DLD1 (cell line): ENCODE data around the gene MED7.

Source experiments
- in situ Hi-C: cut with HindIII; loops from 2 replicates; pipeline ENCODE4 v1.10.0; 2017; ENCODE audit warnings: low sequenced_read_pairs

MED7 gene

GRCh38 chr5:157164521-157164920 is 21.9 kb upstream of the MED7 start:
- in situ Hi-C loops = no loop called here

DNA sequence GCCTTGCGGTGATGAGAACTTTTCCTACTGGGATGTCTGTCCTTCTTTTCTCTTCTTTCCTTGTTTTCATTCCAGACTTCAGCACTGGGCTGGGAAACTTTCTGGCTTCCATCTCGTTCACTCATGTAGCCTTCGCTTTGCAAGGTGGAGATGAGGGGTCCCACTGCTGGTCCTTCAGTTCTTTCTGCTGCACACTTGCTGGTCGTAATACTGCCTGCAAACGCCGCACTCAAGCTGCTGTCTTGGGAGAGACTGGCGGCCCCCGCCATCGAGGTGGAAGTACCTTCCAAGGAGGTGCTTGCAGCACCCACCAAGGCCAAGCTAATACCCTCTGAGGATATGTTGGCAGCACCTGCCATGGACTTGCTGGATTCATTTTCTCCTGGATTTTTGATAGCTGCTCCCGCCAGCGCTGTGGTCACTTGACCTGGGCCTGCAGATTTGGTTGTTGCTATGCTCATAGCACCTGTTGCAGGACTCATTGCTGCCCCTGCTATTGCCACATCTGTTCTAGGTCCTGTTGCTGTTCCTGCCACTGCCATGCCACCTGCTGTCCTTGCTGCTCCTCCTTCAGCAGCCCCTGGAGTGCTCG is 20.4 kb upstream of the MED7 start:
- in situ Hi-C loops = no loop called here

DNA sequence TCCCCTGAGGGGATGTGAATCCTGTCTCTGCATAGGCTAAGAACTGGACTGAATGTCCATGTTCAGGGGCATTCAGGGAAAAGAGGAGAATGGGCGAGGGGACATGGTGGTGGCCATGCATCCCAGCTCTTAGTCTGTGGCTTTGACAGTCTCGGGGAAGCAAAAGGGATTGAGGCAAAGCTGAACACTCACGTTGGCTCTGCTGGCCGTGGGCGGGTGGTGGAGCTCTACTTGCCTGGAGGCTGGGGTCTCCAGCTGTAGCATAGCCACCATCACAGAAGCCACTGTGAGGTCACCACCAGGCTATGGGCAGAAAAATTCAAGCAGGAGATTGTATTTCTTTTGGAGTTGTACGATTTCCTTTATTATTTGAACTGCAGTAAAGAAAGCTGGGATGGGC is 19.3 kb upstream of the MED7 start:
- in situ Hi-C loops = no loop called here

DNA sequence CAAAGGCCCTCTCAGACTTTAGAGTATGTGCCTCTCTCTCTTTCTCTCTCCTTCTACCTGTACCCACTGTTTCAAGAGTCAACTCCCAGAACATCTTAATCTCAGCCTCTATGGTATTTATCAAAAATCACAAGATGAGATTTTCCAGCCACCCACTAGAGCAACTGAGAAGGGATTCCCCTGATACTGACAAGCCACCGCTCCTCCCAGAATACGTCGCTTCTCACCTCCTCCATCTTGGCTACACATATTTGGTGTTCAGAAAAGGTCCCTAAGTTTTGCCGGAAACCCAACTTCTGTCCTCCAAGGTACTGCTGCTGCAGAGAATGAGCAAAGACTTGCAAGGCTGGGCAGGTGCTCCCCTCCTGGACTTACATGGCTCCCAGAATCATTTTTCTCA is 17.3 kb upstream of the MED7 start:
- in situ Hi-C loops = no loop called here

- in situ Hi-C loops = no loop called here
These were observed 16.6 kb upstream of the MED7 start for GRCh38 chr5:157159209-157159751.

DNA sequence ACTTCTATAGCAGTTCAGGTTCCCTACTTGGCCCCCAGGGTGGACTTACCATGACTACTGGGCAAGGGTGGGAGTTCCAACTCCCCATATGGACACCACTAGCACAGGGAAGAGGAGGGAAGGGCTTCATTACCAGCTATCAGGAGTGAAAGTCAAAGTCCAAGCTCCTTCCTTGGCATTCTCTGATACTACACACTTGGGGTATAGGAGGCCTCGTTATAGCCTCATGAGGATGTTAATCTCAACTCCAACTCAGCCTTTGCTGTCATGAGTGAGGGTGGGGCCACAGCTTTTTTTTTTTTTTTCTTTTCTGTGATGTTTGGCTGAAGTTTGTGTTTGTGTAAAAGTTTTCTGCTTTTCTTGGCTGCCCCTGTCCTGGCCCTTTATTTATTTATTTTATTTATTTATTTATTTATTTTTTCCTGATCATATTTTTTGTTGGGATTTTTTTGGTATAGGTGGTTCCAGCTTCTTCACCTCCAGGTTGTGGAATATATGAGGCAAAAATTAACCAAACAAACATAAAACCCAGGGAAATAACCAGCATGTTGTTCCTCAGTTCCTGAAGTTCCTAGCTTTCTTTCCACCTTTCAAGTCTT is 14.7 kb upstream of the MED7 start:
- in situ Hi-C loops = no loop called here

DNA sequence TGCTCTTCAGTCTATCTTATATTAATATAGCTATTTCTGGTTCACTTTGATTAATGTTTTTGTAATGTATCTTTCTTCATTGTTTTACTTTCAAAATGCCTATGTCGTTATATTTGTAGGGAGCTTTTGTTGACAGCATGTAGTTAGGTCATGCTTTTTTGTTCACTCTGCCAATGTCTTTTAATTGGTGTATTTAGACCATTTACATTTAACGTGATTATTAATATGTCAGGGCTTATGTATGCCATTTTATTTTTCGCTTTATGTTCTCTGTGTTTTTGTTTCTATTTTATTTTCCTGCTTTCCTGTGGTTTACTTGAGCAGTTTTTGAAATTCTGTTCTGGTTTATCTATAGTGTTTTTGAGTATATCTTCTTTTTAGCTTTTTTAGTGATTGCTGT is 12.6 kb upstream of the MED7 start:
- in situ Hi-C loops = no loop called here

DNA sequence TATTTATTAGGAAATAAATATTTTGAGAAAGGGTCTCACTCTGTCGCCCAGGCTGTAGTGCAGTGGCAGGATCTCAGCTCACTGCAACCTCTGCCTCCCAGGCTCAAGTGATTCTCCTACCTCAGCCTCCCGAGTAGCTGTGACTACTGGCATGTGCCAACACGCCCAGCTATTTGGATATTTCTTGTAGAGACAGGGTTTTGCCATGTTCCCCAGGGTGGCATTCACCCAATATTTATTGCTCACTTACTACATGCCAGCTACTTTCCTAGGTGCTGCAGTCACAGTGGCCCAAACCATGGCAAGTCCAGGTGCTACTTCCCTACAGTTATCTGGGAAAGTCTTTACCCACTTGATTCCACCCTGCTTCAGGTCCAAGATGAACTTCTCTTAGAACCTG is 8.3 kb upstream of the MED7 start:
- in situ Hi-C loops = no loop called here

GRCh38 chr5:157148734-157149615 is 6.3 kb upstream of the MED7 start:
- in situ Hi-C loops = no loop called here

DNA sequence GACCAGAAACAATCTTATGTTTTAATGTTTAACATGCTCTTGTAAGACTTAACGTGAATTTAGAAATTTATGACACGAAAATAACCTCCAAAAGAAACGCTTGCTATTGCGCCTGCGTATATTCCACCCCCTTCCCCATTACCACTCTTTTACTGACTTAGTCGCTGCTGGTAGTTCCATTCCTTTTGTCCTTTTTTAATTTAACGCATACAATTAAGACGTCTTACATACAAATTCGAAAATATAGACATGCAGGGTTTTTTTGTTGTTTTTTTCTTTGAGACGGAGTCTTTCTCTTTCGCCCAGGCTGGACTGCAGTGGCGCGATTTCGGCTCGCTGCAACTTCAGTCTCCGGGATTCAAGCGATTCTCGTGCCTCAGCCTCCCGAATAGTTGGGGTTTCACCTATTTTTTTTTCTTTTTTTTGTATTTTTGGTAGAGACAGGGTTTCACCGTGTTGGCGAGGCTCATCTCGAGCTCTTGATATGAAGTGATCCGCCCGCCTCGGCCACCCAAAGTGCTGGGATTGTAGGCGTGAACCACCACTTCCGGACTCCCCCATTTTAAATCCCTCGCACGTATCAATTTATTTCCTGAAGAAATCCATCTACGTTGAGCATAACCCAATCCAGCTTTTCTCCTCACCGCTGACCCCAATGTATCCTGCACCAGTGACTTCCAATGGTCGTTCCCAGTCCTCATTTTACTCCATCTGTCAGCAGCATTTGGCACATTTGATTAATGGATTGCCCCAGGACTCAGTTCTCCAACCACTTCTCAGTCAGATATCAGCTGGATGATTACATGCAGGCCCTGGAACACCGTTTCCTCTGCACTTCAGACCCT is 684 bp upstream of the MED7 start:
- in situ Hi-C loops = no loop called here

GRCh38 chr5:157137691-157138090 is 5.0 kb downstream of the MED7 start:
- in situ Hi-C loops = no loop called here

- in situ Hi-C loops = no loop called here
These were observed 10.4 kb downstream of the MED7 start for GRCh38 chr5:157132281-157132612.

DNA sequence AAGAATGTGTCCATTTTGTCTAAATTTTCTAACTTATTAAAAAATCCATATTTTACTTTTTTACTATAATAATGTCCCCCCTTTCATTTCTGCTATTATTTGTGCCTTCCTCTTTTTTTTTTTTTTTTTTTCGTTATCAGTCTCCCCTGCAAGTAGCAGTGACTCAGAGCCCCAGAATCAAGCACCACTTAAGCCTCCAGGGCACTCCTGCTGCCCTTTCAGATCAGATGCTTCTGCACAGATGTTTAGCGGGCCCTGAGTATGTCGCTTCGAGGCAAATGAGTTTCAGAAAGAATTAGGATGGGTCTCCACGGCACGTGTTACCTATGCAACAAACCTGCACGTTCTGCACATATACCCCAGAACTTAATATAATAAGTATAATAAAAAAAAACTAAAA is 11.7 kb downstream of the MED7 start:
- in situ Hi-C loops = no loop called here

GRCh38 chr5:157121709-157122108 is 21.0 kb downstream of the MED7 start:
- in situ Hi-C loops = no loop called here

GRCh38 chr5:157120102-157120501 is 22.6 kb downstream of the MED7 start:
- in situ Hi-C loops = no loop called here

DNA sequence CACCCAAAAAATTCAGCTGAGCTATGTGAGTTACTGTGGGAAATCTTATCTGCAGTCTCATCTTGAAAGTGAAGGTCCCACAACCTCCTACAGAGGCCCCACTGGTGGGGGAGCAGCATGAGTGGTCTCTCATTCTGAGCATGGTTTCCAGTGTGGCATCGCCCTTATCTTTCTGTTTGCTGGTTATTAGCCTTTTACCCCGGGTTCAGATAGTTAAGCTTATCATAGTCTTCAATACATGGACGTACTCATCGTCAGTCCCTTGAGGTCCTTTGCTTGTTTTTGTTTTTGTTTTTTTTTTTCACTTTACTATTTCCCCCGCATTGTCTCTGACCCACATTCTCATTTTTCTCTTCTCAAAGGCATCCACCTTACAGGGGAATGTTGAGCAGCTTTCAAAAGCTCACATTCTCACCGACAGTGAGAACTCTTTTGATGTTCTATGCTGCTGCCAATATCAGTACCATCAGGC is 26.1 kb downstream of the MED7 start:
- in situ Hi-C loops = no loop called here

DNA sequence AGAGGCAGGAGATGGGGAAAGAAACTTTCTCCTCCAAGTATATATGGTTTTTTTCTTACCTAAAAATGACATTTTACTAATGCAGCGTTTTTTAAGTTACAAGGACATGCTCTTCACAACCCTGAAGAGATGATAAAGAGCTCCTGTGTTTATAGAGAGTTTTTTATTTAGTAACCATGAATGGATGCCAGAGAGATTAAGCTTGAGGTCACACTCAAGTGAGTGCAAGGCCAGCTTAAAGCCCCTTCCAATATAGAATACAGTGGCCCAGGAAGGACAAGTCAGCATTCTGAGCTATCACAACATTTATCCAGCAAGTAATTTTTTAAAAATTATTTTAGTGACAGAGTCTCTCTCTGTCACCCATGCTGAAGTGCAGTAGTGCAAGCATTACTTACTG is 27.2 kb downstream of the MED7 start:
- in situ Hi-C loops = no loop called here

- in situ Hi-C loops = no loop called here
These were observed 27.7 kb downstream of the MED7 start for GRCh38 chr5:157115012-157115411.

DNA sequence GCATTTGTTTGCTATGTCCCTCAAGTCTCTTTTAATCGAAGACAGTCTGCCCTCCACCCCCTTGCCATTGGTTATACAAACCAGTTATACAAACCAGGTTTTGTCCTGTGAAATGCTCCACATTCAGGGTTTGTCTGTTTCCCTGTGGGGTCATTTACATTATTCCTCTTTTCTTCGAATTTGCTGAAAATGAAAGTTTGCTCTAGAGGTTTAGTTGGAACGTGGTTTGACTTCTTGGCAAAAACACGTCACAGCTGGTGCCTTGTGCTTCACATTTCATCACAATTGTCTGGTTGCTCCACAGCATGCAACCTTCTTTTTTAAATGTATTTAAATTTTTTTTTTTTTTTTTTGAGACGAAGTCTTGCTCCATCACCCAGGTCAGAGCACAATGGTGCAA is 29.7 kb downstream of the MED7 start:
- in situ Hi-C loops = no loop called here

DNA sequence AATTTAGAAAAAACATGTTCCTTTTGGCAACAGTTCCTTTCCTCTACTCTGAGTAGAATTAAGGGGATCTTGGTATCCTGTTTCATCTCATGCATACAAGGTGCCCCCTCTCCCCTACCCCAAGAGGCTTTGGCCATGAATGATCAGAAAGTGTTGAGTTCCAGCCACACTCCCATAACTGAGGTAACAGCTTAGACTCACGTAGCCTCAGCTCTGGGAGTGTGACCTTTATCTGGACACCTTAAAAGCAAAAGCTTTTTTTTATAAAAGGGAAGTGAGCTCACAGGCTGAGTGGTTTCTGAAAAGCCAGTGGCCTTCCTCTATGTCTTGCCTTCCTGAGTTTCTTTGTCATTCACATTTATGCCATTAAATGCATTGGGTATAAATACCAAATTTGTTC is 32.9 kb downstream of the MED7 start:
- in situ Hi-C loops = no loop called here

- in situ Hi-C loops = no loop called here
These were observed 33.7 kb downstream of the MED7 start, which contains the start of gene HAVCR2 for GRCh38 chr5:157108976-157109375. Gene HAVCR2 (minus strand): TSS chr5:157109044. CDS start chr5:157108983, 61 bp downstream.
